ENCODE measurements around the gene ABLIM2.

DNA sequence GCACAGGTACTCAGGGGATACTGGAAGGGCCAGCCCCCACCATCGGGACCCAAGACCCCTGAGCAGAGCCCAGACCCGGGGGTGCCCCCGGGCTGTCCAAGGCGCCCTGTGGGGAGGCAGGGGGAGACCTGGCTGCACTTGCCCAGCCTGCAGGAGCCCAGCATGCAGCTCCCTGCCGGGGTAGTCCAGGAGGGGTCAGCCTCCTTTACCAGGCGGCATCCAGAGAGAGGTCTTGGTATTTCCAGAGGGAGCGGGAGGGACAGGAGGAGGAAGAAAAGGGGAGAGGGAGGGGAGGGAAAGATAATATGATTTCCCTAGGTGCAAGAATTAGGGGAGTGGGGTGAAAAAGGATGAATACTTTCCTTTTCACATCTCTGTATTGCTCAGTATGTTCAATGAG lies 97.5 kb downstream of the ABLIM2 start:
- TF ChIP-seq, protein P1, sequence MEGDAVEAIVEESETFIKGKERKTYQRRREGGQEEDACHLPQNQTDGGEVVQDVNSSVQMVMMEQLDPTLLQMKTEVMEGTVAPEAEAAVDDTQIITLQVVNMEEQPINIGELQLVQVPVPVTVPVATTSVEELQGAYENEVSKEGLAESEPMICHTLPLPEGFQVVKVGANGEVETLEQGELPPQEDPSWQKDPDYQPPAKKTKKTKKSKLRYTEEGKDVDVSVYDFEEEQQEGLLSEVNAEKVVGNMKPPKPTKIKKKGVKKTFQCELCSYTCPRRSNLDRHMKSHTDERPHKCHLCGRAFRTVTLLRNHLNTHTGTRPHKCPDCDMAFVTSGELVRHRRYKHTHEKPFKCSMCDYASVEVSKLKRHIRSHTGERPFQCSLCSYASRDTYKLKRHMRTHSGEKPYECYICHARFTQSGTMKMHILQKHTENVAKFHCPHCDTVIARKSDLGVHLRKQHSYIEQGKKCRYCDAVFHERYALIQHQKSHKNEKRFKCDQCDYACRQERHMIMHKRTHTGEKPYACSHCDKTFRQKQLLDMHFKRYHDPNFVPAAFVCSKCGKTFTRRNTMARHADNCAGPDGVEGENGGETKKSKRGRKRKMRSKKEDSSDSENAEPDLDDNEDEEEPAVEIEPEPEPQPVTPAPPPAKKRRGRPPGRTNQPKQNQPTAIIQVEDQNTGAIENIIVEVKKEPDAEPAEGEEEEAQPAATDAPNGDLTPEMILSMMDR (conservative IDR thresholded peaks at IDR 0.05; ENCODE audit: low read depth, low read length): no peak
- TF ChIP-seq EZH2 (IDR thresholded peaks at IDR 0.05; ENCODE audit: borderline replicate concordance, low read depth, low read length, poor library complexity, severe bottlenecking): no peak
